Measurements from ENCODE around the gene SLC9A5.

GRCh38 chr16:67249178-67250044 lies 632 bp downstream of the SLC9A5 start:
- TF ChIP-seq EP300 (IDR thresholded peaks at IDR 0.05) (no peak), CTCF (IDR thresholded peaks at IDR 0.05) (no peak)

All from ovary (tissue), 3 donors.